ENCODE data around the gene HEATR5A.

The HEATR5A gene

GRCh38 chr14:31357279-31357678 is 63.1 kb downstream of the HEATR5A start (continued):
- TF ChIP-seq, protein P1, sequence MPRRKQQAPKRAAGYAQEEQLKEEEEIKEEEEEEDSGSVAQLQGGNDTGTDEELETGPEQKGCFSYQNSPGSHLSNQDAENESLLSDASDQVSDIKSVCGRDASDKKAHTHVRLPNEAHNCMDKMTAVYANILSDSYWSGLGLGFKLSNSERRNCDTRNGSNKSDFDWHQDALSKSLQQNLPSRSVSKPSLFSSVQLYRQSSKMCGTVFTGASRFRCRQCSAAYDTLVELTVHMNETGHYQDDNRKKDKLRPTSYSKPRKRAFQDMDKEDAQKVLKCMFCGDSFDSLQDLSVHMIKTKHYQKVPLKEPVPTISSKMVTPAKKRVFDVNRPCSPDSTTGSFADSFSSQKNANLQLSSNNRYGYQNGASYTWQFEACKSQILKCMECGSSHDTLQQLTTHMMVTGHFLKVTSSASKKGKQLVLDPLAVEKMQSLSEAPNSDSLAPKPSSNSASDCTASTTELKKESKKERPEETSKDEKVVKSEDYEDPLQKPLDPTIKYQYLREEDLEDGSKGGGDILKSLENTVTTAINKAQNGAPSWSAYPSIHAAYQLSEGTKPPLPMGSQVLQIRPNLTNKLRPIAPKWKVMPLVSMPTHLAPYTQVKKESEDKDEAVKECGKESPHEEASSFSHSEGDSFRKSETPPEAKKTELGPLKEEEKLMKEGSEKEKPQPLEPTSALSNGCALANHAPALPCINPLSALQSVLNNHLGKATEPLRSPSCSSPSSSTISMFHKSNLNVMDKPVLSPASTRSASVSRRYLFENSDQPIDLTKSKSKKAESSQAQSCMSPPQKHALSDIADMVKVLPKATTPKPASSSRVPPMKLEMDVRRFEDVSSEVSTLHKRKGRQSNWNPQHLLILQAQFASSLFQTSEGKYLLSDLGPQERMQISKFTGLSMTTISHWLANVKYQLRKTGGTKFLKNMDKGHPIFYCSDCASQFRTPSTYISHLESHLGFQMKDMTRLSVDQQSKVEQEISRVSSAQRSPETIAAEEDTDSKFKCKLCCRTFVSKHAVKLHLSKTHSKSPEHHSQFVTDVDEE (CRISPR knock-in tag; IDR thresholded peaks at IDR 0.05) = no peak

DNA sequence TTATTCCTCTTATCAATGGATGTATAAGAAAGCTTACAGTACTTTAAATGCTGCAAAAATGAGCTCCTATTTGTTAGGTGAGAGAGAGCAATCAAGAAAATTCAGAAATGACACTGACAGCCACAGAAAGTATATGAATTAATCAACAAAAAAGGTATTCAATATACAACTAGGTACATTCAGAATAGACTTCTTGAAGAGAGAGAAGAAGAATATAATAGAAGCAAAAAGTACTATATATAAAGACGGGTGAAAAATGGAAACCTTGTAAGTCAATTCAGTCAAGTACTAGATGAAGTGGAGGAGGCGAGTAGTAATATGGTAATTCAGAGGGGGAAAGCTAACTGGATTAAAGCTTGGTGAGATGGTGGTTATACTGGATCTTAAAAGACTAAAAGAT is 74.3 kb downstream of the HEATR5A start:
- ATAC-seq = no peak

DNA sequence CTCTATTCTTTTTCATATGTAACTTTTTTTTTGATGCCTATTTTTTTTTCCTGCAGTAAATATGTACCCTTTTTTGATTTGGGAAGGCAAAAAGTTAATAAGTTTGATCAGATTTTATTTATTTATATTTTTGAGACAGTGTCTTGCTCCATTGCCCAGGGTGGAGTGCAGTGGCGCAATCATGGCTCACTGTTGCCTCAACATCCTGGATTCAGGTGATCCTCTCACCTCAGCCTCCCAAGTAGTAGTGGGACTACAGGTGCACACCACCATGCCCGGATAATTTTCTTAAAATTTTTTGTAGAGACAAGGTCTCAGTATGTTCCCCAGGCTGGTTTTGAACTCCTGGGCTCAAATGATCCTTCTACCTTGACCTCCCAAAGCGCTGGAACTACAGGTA is 79.1 kb downstream of the HEATR5A start:
- TF ChIP-seq TCF4 (CRISPR knock-in tag; IDR thresholded peaks at IDR 0.05; ENCODE audit: borderline replicate concordance) (no peak), BACH2 (CRISPR knock-in tag; IDR thresholded peaks at IDR 0.05; ENCODE audit: borderline replicate concordance) (no peak), ARNTL (CRISPR knock-in tag; IDR thresholded peaks at IDR 0.05; ENCODE audit: borderline replicate concordance, low read depth) (no peak)
- ATAC-seq = no peak

More for the DNA sequence above, 74.3 kb downstream of the HEATR5A start:
- no peak for TF ChIP-seq TOX (CRISPR knock-in tag; IDR thresholded peaks at IDR 0.05; ENCODE audit: borderline replicate concordance)
- TF ChIP-seq ZFP30 (CRISPR knock-in tag; IDR thresholded peaks at IDR 0.05) = no peak
- no peak for TF ChIP-seq PPARA (CRISPR knock-in tag; IDR thresholded peaks at IDR 0.05; ENCODE audit: borderline replicate concordance)

DNA sequence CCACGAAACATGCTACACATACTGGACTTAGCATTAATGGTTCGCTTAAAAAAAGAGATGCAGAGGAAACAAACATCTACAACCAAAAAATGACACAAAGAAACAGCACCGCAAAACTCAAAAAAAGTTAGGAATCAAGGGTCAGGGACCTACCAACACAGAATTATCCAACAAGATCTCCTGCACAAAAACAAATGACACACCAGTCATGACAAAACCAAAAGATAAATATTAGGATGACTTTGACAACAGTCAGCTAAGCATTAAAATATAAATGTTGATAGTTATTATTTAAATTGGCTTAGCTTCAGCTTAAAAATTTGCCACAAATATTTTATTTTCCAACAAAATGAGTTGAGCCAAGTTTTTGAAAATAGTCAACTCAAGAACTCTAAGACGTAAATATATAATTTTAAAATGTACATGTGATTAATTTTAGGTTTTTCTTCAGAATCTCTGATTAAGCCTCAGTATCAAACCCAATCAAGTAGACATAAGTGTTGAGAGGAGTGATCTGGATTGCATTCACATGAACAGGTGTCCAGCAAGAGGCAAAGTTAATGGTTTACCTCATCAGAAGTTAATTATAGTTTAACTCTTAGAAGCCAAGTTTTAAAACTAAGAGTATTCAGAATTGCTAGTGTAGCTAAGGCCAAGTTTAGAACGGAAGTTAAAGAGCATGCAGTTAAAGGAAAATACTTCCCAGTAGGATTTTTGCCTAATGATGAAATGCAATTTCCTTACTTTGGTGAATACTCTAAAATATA is 79.9 kb downstream of the HEATR5A start:
- TF ChIP-seq TCF4 (CRISPR knock-in tag; IDR thresholded peaks at IDR 0.05; ENCODE audit: borderline replicate concordance) (no peak), SNAI2 (CRISPR knock-in tag; IDR thresholded peaks at IDR 0.05) (no peak), ESRRG (CRISPR knock-in tag; IDR thresholded peaks at IDR 0.05) (no peak), TOX (CRISPR knock-in tag; IDR thresholded peaks at IDR 0.05; ENCODE audit: borderline replicate concordance) (no peak), GLIS3 (CRISPR knock-in tag; IDR thresholded peaks at IDR 0.05) (no peak), BACH2 (CRISPR knock-in tag; IDR thresholded peaks at IDR 0.05; ENCODE audit: borderline replicate concordance) (no peak), CSDC2 (CRISPR knock-in tag; IDR thresholded peaks at IDR 0.05) (no peak), ZFP30 (CRISPR knock-in tag; IDR thresholded peaks at IDR 0.05) (no peak), CREB5 (CRISPR knock-in tag; IDR thresholded peaks at IDR 0.05; ENCODE audit: low read depth) (no peak), ZC3H10 (CRISPR knock-in tag; IDR thresholded peaks at IDR 0.05) (no peak), ZFP3 (CRISPR knock-in tag; IDR thresholded peaks at IDR 0.05) (no peak), OSR1 (CRISPR knock-in tag; IDR thresholded peaks at IDR 0.05) (no peak)
- TF ChIP-seq, protein P2, sequence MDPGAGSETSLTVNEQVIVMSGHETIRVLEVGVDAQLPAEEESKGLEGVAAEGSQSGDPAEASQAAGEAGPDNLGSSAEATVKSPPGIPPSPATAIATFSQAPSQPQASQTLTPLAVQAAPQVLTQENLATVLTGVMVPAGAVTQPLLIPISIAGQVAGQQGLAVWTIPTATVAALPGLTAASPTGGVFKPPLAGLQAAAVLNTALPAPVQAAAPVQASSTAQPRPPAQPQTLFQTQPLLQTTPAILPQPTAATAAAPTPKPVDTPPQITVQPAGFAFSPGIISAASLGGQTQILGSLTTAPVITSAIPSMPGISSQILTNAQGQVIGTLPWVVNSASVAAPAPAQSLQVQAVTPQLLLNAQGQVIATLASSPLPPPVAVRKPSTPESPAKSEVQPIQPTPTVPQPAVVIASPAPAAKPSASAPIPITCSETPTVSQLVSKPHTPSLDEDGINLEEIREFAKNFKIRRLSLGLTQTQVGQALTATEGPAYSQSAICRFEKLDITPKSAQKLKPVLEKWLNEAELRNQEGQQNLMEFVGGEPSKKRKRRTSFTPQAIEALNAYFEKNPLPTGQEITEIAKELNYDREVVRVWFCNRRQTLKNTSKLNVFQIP (CRISPR knock-in tag; IDR thresholded peaks at IDR 0.05; ENCODE audit: borderline replicate concordance, low read depth) = no peak
- TF ChIP-seq, protein P1 (CRISPR knock-in tag; IDR thresholded peaks at IDR 0.05) = no peak
- TF ChIP-seq, protein P3, sequence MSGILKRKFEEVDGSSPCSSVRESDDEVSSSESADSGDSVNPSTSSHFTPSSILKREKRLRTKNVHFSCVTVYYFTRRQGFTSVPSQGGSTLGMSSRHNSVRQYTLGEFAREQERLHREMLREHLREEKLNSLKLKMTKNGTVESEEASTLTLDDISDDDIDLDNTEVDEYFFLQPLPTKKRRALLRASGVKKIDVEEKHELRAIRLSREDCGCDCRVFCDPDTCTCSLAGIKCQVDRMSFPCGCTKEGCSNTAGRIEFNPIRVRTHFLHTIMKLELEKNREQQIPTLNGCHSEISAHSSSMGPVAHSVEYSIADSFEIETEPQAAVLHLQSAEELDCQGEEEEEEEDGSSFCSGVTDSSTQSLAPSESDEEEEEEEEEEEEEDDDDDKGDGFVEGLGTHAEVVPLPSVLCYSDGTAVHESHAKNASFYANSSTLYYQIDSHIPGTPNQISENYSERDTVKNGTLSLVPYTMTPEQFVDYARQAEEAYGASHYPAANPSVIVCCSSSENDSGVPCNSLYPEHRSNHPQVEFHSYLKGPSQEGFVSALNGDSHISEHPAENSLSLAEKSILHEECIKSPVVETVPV (CRISPR knock-in tag; IDR thresholded peaks at IDR 0.05) = no peak
- ATAC-seq = no peak

Data from SK-N-SH treated with all-trans-retinoic acid at 6 μM for 48 hours (cell line).